Measurements from ENCODE around the gene ALDH2. TPM values are rescaled to one million over a fixed set of nuclear protein-coding genes. Genes with fewer than 3 reads are reported as not detected.
"Not testable (repeated sequence)": the region's sequence is repeated elsewhere in the genome, so short reads cannot be mapped to it uniquely, and the experiment has no call there.

Gene ALDH2
- polyA plus RNA-seq, 1 experiment, result 48.8 TPM

- no peak for DNase-seq (ENCODE audit: low read depth)
- ChIA-PET POLR2A (no interaction called here), CTCF (interaction anchor here (1.6 kb wide), 2 partner anchors 9 to 20 kb away, joined by 3 to 4 read pairs; no protein-coding TSS in a partner anchor)
- Histone ChIP-seq H3K4me3 (ENCODE audit: low read depth, low read length) (no peak overlapping the region), H3K36me3 (ENCODE audit: control insufficient read depth, insufficient read depth, low read length) (peaks cover 8% of the 10 kb centered on the region), H3K27me3 (ENCODE audit: control insufficient read depth, insufficient read depth, low read length) (no peaks in the 10 kb centered on the region)
- no peak for TF ChIP-seq CTCF (IDR thresholded peaks at IDR 0.05; ENCODE audit: insufficient read depth, low read depth, low read length)
Observed at GRCh38 chr12:111732786-111733185, 33.9 kb upstream of the ALDH2 start.

- Histone ChIP-seq H3K36me3 (ENCODE audit: control insufficient read depth, insufficient read depth, low read length) (peaks cover 8% of the 10 kb centered on the region), H3K4me3 (ENCODE audit: low read depth, low read length) (no peak overlapping the region), H3K27me3 (ENCODE audit: control insufficient read depth, insufficient read depth, low read length) (no peaks in the 10 kb centered on the region)
- DNase-seq (ENCODE audit: low read depth), result no peak
- ChIA-PET POLR2A (no interaction called here), CTCF (interaction anchor here (1.6 kb wide), 2 partner anchors 9 to 20 kb away, joined by 3 to 4 read pairs; no protein-coding TSS in a partner anchor)
- TF ChIP-seq CTCF (IDR thresholded peaks at IDR 0.05; ENCODE audit: insufficient read depth, low read depth, low read length), result no peak
Observed at GRCh38 chr12:111733340-111733915, 33.3 kb upstream of the ALDH2 start.

GRCh38 chr12:111739524-111739923 lies 27.2 kb upstream of the ALDH2 start:
- POLR2A ChIA-PET; DNase-seq (ENCODE audit: low read depth); H3K27me3 ChIP-seq (ENCODE audit: control insufficient read depth, insufficient read depth, low read length): not testable (repeated sequence)

GRCh38 chr12:111741235-111741812 lies 25.4 kb upstream of the ALDH2 start:
- POLR2A ChIA-PET, result no interaction called here

More at GRCh38 chr12:111739524-111739923, 27.2 kb upstream of the ALDH2 start:
- H3K4me3 ChIP-seq (ENCODE audit: low read depth, low read length); H3K36me3 ChIP-seq (ENCODE audit: control insufficient read depth, insufficient read depth, low read length): not testable (repeated sequence)
- CTCF ChIA-PET, result interaction anchor here (1.5 kb wide), 1 partner anchor 73 kb away, joined by 6 read pairs; no protein-coding TSS in a partner anchor

GRCh38 chr12:111745211-111745610 lies 21.5 kb upstream of the ALDH2 start:
- TF ChIP-seq CTCF (IDR thresholded peaks at IDR 0.05; ENCODE audit: insufficient read depth, low read depth, low read length), result no peak
- no peak overlapping the region for H3K4me3 ChIP-seq (ENCODE audit: low read depth, low read length)
- H3K36me3 ChIP-seq (ENCODE audit: control insufficient read depth, insufficient read depth, low read length), result peaks cover 19% of the 10 kb centered on the region
- no peaks in the 10 kb centered on the region for H3K27me3 ChIP-seq (ENCODE audit: control insufficient read depth, insufficient read depth, low read length)
- no peak for DNase-seq (ENCODE audit: low read depth)
- POLR2A ChIA-PET, result no interaction called here
- CTCF ChIA-PET, result interaction anchor here (1.2 to 2.6 kb wide), 3 partner anchors 8 to 68 kb away, joined by 6 to 12 read pairs (median 9); no protein-coding TSS in a partner anchor

More at GRCh38 chr12:111741235-111741812, 25.4 kb upstream of the ALDH2 start:
- no peaks in the 10 kb centered on the region for H3K27me3 ChIP-seq (ENCODE audit: control insufficient read depth, insufficient read depth, low read length)
- no peak for TF ChIP-seq CTCF (IDR thresholded peaks at IDR 0.05; ENCODE audit: insufficient read depth, low read depth, low read length)
- CTCF ChIA-PET, result interaction anchor here (1.3 to 1.5 kb wide), 2 partner anchors 8 to 12 kb away, joined by 4 to 5 read pairs; no protein-coding TSS in a partner anchor
- H3K36me3 ChIP-seq (ENCODE audit: control insufficient read depth, insufficient read depth, low read length), result peaks cover 7% of the 10 kb centered on the region
- H3K4me3 ChIP-seq (ENCODE audit: low read depth, low read length), result no peak overlapping the region
- DNase-seq (ENCODE audit: low read depth), result no peak
